ENCODE data around the gene LEFTY1. TPM values are rescaled to one million over a fixed set of nuclear protein-coding genes. Genes with fewer than 3 reads are reported as not detected.

LEFTY1 gene
- total RNA-seq, 1 experiment from 2014 or later: not detected

GRCh38 chr1:225847610-225848009 lies 41.3 kb downstream of the LEFTY1 start:
- CTCF ChIA-PET: no interaction called here
- DNase-seq (ENCODE audit: low read depth, low spot score): no peak
- H3K4me1 ChIP-seq (ENCODE audit: control insufficient read depth, insufficient read depth, low read length): 0 out of 2 replicates have a peak, but pooled peaks cover 5% of the 10 kb centered on the region

More at GRCh38 chr1:225847610-225848009, 41.3 kb downstream of the LEFTY1 start:
- no peak for TF ChIP-seq POLR2AphosphoS5 (IDR thresholded peaks at IDR 0.05; ENCODE audit: low read depth, low read length)
- TF ChIP-seq CTCF (IDR thresholded peaks at IDR 0.05): no peak
- TF ChIP-seq SIN3A (IDR thresholded peaks at IDR 0.05; ENCODE audit: borderline replicate concordance, insufficient read depth, low read depth, low read length): no peak
- TF ChIP-seq REST (IDR thresholded peaks at IDR 0.05; ENCODE audit: insufficient read depth in 1 of 2, low read depth in 2 of 2, low read length in 1 of 2): no peak
- no peak for TF ChIP-seq TCF7L2 (IDR thresholded peaks at IDR 0.05; ENCODE audit: low read depth, low read length)
- intact Hi-C loops (cut with micrococcal nuclease; ENCODE audit: unreplicated experiment) (loop anchor here (5.0 kb wide), 1 partner anchor 70 kb away; the partner anchor contains the start of gene SRP9), in situ Hi-C loops (cut with HindIII; ENCODE audit: low pct_unique_long_range_greater_than_20kb, low sequenced_read_pairs) (no loop called here)
- H3K27me3 ChIP-seq (ENCODE audit: control insufficient read depth, insufficient read depth, low read length): no peaks in the 10 kb centered on the region
- no peak overlapping the region for H3K27ac ChIP-seq (ENCODE audit: low read length)
- no peaks in the 10 kb centered on the region for H3K36me3 ChIP-seq (ENCODE audit: control insufficient read depth, insufficient read depth, low read length)
- H3K9me3 ChIP-seq (ENCODE audit: control insufficient read depth, insufficient read depth, low read depth, low read length): no peaks in the 10 kb centered on the region
- no peak for ATAC-seq
- H3K4me3 ChIP-seq (ENCODE audit: low read depth in 2 of 2, low read length in 2 of 2): no peak overlapping the region
- no TSS peak for BruUV-seq (replicated peaks)
- POLR2A ChIA-PET: no interaction called here

Data from Panc1 (cell line).